GM12892 (cell line): ENCODE results near the gene TAS2R43.

Source experiments
- POLR2A ChIP-seq: IDR thresholded peaks from 2 replicates; pipeline ENCODE4 v1.6.1; 2011; ENCODE audit warnings: low read depth, low read length, control low read depth
- POLR2AphosphoS5 ChIP-seq: IDR thresholded peaks from 2 replicates; pipeline ENCODE4 v1.6.1; 2011; ENCODE audit warnings: low read depth, low read length, control low read depth
- TAF1 ChIP-seq: IDR thresholded peaks from 2 replicates; pipeline ENCODE4 v1.6.1; 2011; ENCODE audit warnings: low read depth, mild to moderate bottlenecking, control low read depth, low read length, borderline replicate concordance

- TF ChIP-seq POLR2AphosphoS5 (no peak), POLR2A (no peak), TAF1 (no peak)
Measured at GRCh38 chr12:11059784-11060183, 32.3 kb downstream of the TAS2R43 start.
